IMR-90 (cell line): ENCODE measurements around the gene WDR70. TPM values are rescaled to one million over a fixed set of nuclear protein-coding genes. Genes with fewer than 3 reads are reported as not detected.

Experiments
- ATAC-seq: fragments of 200-7000 bp; cut with Tn5 transposase; 2 replicates; pipeline ENCODE4 v1.9.1; 2020; ENCODE audit warnings: low read depth, mild to moderate bottlenecking, moderate library complexity
- BruUV-seq: library from RNA; stranded (reverse); fragments of 400-500 nt; replicated peaks from 2 replicates; lab custom pipeline; 2021; lab: Mats Ljungman, UMichigan
- CTCF ChIA-PET: fragments of 300-600 bp; formaldehyde crosslinking; extraction: SDS; loops from one replicate; lab custom pipeline; 2021; ENCODE audit warnings: antibody characterized with exemption; lab: Yijun Ruan, JAX
- POLR2A ChIA-PET: fragments of 300-600 bp; sonication (Branson Sonifier 250); formaldehyde crosslinking; loops from one replicate; lab custom pipeline; 2022; ENCODE audit warnings: antibody characterized with exemption; ENCODE audit not compliant: unreplicated experiment; lab: Charles Lee
- DNase-seq: peaks from one replicate; pipeline ENCODE4 v3.0.0; 2013
- H2AFZ ChIP-seq: replicated peaks from 2 replicates; pipeline ENCODE3; 2013; ENCODE audit warnings: low read length, mild to moderate bottlenecking; ENCODE audit not compliant: poor library complexity
- H2AK5ac ChIP-seq: 2 replicates; pipeline ENCODE4 v1.6.1; 2013; ENCODE audit warnings: low read depth, low read length, inconsistent platforms
- H2AK9ac ChIP-seq: replicated peaks from 2 replicates; pipeline ENCODE3; 2013; ENCODE audit warnings: mild to moderate bottlenecking, low read depth, low read length, moderate library complexity; ENCODE audit not compliant: poor library complexity
- H2BK120ac ChIP-seq: 2 replicates; pipeline ENCODE4 v1.6.1; 2013; ENCODE audit warnings: low read depth, low read length, inconsistent platforms
- H2BK15ac ChIP-seq: 3 replicates; pipeline ENCODE4 v1.6.1; 2013; ENCODE audit warnings: low read depth, low read length, inconsistent platforms
- H2BK20ac ChIP-seq: 2 replicates; pipeline ENCODE4 v1.6.1; 2013; ENCODE audit warnings: low read depth, mild to moderate bottlenecking, inconsistent platforms, low read length, moderate library complexity
- H2BK5ac ChIP-seq: 2 replicates; pipeline ENCODE4 v1.6.1; 2013; ENCODE audit warnings: mild to moderate bottlenecking, low read depth, low read length, inconsistent platforms; ENCODE audit not compliant: poor library complexity, severe bottlenecking
- H3K14ac ChIP-seq: replicated peaks from 2 replicates; pipeline ENCODE4 v1.6.1; 2013; ENCODE audit warnings: low read depth, low read length, inconsistent platforms
- H3K18ac ChIP-seq: 2 replicates; pipeline ENCODE4 v1.6.1; 2013; ENCODE audit warnings: low read depth, low read length, control low read depth
- H3K23ac ChIP-seq: 2 replicates; pipeline ENCODE4 v1.6.1; 2013; ENCODE audit warnings: low read depth, low read length, inconsistent platforms
- H3K27ac ChIP-seq: 2 replicates; pipeline ENCODE4 v1.5.1; 2013; ENCODE audit warnings: mild to moderate bottlenecking, control low read depth, low read length; ENCODE audit not compliant: insufficient read depth
- H3K27me3 ChIP-seq: 2 replicates; pipeline ENCODE4 v1.6.1; 2013; ENCODE audit warnings: low read length; ENCODE audit not compliant: control insufficient read depth, insufficient read depth
- H3K36me3 ChIP-seq: 2 replicates; pipeline ENCODE4 v1.6.1; 2013; ENCODE audit warnings: low read length, mixed read lengths; ENCODE audit not compliant: control insufficient read depth, insufficient read depth
- H3K4ac ChIP-seq: 2 replicates; pipeline ENCODE4 v1.6.1; 2013; ENCODE audit warnings: low read depth, low read length, inconsistent platforms
- H3K4me1 ChIP-seq: 2 replicates; pipeline ENCODE4 v1.6.1; 2013; ENCODE audit warnings: low read length, mixed read lengths; ENCODE audit not compliant: control insufficient read depth, insufficient read depth
- H3K4me2 ChIP-seq: 2 replicates; pipeline ENCODE4 v1.6.1; 2013; ENCODE audit warnings: low read depth, mild to moderate bottlenecking, control low read depth, low read length, moderate library complexity
- H3K4me3 ChIP-seq: 2 replicates; pipeline ENCODE4 v1.5.1; 2013; ENCODE audit warnings: low read depth, mild to moderate bottlenecking, control low read depth, low read length, moderate library complexity; ENCODE audit not compliant: insufficient read depth
- H3K56ac ChIP-seq: 2 replicates; pipeline ENCODE4 v1.6.1; 2013; ENCODE audit warnings: low read length, inconsistent platforms; ENCODE audit not compliant: insufficient read depth; ENCODE audit errors: extremely low read depth
- H3K79me1 ChIP-seq, 2 experiments: 2 replicates each; pipeline ENCODE4 v1.6.1; 2013; ENCODE audit warnings: low read length in 2 of 2, inconsistent platforms in 1 of 2, low read depth in 1 of 2
- H3K9ac ChIP-seq: 2 replicates; pipeline ENCODE4 v1.6.1; 2013; ENCODE audit warnings: low read depth, low read length, control low read depth
- H3K9me1 ChIP-seq: 2 replicates; pipeline ENCODE4 v1.6.1; 2013; ENCODE audit warnings: low read length, inconsistent platforms; ENCODE audit not compliant: insufficient read depth
- H3K9me3 ChIP-seq: 2 replicates; pipeline ENCODE4 v1.6.1; 2013; ENCODE audit warnings: low read length; ENCODE audit not compliant: control insufficient read depth, insufficient read depth
- H4K20me1 ChIP-seq: 2 replicates; pipeline ENCODE4 v1.6.1; 2013; ENCODE audit warnings: low read length, inconsistent platforms; ENCODE audit not compliant: insufficient read depth
- H4K5ac ChIP-seq: 2 replicates; pipeline ENCODE4 v1.6.1; 2013; ENCODE audit warnings: mild to moderate bottlenecking, low read depth, low read length, control low read depth
- H4K8ac ChIP-seq, 2 experiments: 2 replicates each; pipeline ENCODE4 v1.6.1; 2013; ENCODE audit warnings: low read depth in 2 of 2, low read length in 2 of 2, control low read depth in 1 of 2, inconsistent platforms in 1 of 2
- H4K91ac ChIP-seq: 2 replicates; pipeline ENCODE4 v1.6.1; 2013; ENCODE audit warnings: low read depth, low read length, inconsistent platforms; ENCODE audit not compliant: insufficient read depth
- MXI1 ChIP-seq: IDR thresholded peaks from 2 replicates; pipeline ENCODE4 v1.6.1; 2012; ENCODE audit warnings: low read depth, mild to moderate bottlenecking, low read length, moderate library complexity, borderline replicate concordance
- USF2 ChIP-seq: fragments of 150-350 bp; IDR thresholded peaks from 2 replicates; pipeline ENCODE4 v1.6.1; 2017; ENCODE audit warnings: mild to moderate bottlenecking, antibody characterized with exemption, low read length, low read depth
- WGBS, 2 experiments: methylation state at CpG; one replicate each; pipeline versions ENCODE4 v1.1.5 to v1.1.7; 2013; ENCODE audit warnings: missing lambda C conversion rate in 2 of 2; ENCODE audit not compliant: insufficient read length in 1 of 2; ENCODE audit errors: extremely low coverage in 2 of 2; 5-methylcytosine and 5-hydroxymethylcytosine counted together
- dilution Hi-C: fragments of 300-500 bp; cut with HindIII; formaldehyde crosslinking; loops from one replicate; pipeline ENCODE4 v1.14.3; 2018; ENCODE audit warnings: low sequenced_read_pairs; ENCODE audit not compliant: unreplicated experiment
- in situ Hi-C: fragments of 300-500 bp; cut with MboI; formaldehyde crosslinking; loops from 3 replicates; pipeline ENCODE4 v1.14.3; 2019; ENCODE audit warnings: low sequenced_read_pairs, inconsistent platforms, mixed read lengths
- intact Hi-C: fragments of 100-400 bp; cut with micrococcal nuclease; formaldehyde crosslinking; loops from 2 replicates; pipeline ENCODE4 v1.10.0; 2022
- polyA plus RNA-seq, 3 experiments: library from polyadenylated mRNA; depleted of rRNA; stranded (reverse); fragments of >200 nt; gene quantifications; 2 replicates each; pipeline ENCODE4 v1.2.3, GENCODE V29; 2012; ENCODE audit warnings: low replicate concordance in 1 of 3
- total RNA-seq: library from RNA; depleted of rRNA; stranded (reverse); fragments of >200 nt; gene quantifications from 2 replicates; pipeline ENCODE4 v1.2.3, GENCODE V29; 2012

The WDR70 gene
- total and polyA plus RNA-seq, 2 of the 4 experiments (the other 2 are of a cell fraction), result 16.7 to 29.9 TPM

- Histone ChIP-seq H3K27me3 (no peaks in the 10 kb centered on the region), H2BK120ac (no peak overlapping the region), H4K8ac (no peak overlapping the region), H2AK5ac (no peak overlapping the region), H3K4me3 (no peak overlapping the region), H3K23ac (no peak overlapping the region), H3K18ac (no peak overlapping the region), H3K4me1 (no peaks in the 10 kb centered on the region), H2AK9ac (no peak overlapping the region), H2BK15ac (no peak overlapping the region), H3K79me1 (0 out of 4 replicates have a peak, but pooled peaks cover 0 to 5% of the 10 kb centered on the region in 2 experiments), H3K56ac (no peak overlapping the region), H3K27ac (no peak overlapping the region), H2AFZ (no peak overlapping the region), H4K5ac (no peak overlapping the region), H3K36me3 (no peaks in the 10 kb centered on the region), H2BK5ac (no peak overlapping the region), H3K9me3 (no peaks in the 10 kb centered on the region), H3K4ac (no peak overlapping the region), H3K9me1 (no peaks in the 10 kb centered on the region), H3K4me2 (no peak overlapping the region), H2BK20ac (no peak overlapping the region), H3K14ac (no peak overlapping the region), H3K9ac (no peak overlapping the region), H4K20me1 (no peaks in the 10 kb centered on the region; the same call in 1 of the 2 replicates), H4K91ac (no peak overlapping the region)
- POLR2A ChIA-PET, result no interaction called here
- dilution Hi-C loops (no loop called here), intact Hi-C loops (no loop called here), in situ Hi-C loops (no loop called here)
- no peak for ATAC-seq
- CTCF ChIA-PET, result no interaction called here
- no peak for DNase-seq
- no peak for TF ChIP-seq MXI1
- no peak for TF ChIP-seq USF2
- WGBS, 2 experiments, result no CpG with 5 or more reads among the region's 3 CpGs
- no TSS peak for BruUV-seq
Observed at GRCh38 chr5:37578176-37578575, 199.1 kb downstream of the WDR70 start.
